NCI-H2227 treated with DMSO at 0.1 percent for 48 hours (cell line): ENCODE data around the gene VARS2.

Experiments used
- DNase-seq: peaks from one replicate; lab custom pipeline; 2025; lab: John Stamatoyannopoulos, UW

VARS2 gene

DNA sequence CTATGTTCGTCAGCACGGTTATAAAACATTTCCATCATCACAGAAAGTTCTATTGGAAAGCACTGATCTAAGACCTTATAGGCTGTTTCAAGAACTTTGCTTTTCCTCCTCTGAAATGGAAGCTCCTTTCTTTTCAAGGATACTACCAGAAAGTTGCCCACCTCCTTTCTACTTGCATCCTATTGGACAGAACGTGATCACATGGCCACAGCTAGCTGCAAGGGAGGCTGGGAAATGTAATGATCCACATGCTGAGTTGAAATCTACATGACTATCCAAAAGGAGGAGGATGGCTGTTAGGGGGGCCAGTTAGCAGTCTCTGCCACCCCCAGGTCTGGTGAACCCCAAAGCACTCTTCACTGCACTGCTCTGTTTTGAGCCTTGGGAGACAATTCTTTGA lies 14.6 kb downstream of the VARS2 start:
- DNase-seq = no peak

DNA sequence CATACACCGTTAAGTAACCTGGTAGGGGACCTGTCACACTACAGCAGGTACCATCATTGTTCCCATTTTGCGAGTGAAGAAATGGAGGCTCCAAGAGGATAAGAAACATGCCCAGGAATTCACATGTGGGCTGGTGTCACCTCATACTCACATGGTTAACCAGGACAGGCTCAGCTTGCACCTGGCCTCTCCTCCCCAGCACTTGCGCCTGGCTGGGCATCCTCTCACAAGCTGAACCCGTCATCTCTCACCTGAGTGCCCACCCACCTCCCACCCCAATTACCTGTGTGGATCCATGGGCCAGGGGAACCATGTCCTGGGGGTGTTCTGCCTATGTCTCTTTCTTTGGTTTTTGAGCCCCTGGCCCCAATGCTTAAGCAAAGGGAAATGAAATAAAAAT lies 16.5 kb downstream of the VARS2 start:
- no peak for DNase-seq

DNA sequence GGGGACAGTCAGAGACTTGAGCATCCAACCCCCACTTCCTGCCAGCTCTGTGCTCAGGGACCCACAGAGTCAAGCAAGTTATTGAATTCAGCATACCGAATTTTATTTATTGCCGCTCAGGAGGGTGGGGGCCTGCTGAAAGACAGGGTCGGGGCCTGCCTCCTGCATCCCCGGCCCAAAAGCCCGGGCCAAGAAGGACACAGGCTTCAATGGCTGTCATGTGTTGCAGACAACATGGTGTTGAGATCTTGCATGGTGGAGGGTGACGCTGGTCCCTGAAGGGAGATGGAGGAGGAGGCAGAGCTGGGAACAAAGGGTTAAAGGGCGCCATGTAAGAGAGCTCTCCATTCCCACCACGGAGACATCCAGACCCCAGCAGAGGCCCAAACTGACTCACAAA lies 17.2 kb downstream of the VARS2 start:
- DNase-seq = no peak

DNA sequence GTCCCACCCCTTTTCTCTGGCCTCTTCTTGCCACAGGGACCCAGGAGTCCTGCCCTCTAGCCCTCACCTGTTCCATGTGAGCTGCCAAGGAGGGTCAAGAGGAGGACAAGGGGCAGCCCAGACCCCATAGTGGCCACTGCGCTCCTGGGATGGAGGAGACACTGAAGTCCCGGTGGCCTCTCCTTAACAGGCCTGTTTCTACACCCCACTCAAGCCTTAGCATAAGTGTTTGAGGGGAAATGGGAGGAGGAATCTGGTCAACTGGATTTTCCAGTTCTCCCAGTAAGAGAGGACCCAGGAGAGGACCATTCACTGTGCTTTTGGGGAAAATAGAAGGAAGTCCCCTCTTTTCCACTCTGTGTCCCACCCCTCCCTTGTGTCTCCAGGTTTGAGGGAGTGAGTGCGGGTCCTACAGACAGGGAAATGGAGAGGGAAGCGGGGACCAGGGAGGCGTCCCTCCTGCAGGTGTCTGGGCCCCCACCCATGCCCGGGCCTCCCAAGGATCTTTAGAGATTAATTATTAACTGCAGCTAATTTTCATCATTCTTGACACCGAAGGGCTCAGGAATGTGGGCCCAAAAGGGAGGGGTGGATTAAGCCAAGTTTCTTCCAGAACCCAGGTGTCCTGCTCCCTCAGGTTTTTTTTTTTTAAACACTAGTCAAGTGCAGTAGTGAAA lies 18.1 kb downstream of the VARS2 start, which contains the start of gene SFTA2:
TSS of gene SFTA2 (minus strand) at position 202 of the 677 bp plus-strand sequence. CDS start at position 128, 74 bp downstream.
- DNase-seq = no peak

DNA sequence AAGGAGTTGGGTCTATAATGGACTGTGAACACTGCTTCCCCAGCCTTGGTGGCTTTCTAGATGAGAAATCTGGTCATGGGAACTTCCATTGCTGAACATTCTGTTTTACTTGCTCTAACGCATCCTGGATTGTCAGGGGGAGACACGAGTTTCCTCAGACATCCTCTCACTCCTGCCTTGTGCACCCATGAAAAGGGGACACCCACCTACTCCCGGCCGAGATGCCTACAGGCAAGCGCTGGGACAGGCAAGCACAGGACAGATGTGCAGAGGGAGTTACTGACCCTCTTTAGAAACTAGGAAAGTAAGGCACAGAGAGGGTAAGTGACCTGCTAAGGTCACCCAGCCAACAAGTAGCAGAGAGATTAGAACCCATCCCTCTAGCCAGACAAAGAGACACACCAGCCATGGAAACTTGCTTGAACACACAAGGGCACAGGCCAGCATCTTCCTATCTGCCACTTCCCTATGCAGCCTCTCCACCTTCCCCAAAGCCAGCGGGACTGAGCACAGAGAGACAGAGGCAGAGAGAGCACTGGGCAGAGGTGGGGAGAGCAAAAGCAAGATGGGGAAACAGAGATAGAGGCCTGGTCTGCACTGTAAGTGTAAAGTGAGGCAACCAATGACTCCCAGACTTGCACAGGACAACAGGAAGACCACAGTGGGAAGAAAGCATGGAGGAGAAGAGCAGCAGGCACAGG lies 18.8 kb downstream of the VARS2 start:
- no peak for DNase-seq

DNA sequence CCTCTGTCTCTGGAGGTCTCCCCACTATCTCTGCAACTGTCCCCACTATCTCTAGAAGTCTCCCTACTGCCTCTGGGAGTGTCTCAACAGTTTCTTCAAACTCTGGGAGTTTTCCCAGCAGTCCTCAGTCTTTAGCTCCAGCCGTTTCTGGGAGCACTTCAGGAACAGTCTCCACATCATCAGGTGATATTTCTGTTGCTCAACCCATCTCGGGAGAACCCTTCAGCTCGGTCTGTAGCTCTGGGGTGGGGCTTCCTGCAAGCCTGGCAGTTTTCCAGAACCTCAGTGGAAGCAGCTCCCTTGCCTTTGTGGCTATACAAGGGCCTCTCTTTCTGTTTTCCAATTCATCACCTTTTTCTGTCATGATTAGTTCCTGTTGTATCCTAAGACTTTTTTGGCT lies 21.0 kb downstream of the VARS2 start:
- DNase-seq = no peak

DNA sequence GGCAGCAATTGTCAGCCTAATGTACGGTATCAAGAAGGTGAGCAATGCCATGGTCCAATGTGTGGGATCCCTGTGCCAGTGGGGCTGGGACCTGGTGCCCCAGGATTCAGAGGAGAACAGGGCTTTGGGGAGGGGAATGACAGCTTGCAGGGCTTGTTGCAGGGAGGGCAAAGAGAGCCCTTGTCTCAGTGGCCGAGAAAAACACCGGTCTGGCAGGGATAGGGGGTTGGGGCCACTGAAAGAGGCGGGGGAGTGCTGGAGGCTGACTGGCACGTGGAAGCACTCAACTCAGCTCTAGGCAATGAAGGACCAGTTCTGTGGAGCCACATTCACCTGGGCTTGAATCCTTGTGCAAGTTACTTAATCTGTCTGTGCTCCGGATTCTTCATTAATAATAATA lies 23.2 kb downstream of the VARS2 start:
- DNase-seq = no peak

DNA sequence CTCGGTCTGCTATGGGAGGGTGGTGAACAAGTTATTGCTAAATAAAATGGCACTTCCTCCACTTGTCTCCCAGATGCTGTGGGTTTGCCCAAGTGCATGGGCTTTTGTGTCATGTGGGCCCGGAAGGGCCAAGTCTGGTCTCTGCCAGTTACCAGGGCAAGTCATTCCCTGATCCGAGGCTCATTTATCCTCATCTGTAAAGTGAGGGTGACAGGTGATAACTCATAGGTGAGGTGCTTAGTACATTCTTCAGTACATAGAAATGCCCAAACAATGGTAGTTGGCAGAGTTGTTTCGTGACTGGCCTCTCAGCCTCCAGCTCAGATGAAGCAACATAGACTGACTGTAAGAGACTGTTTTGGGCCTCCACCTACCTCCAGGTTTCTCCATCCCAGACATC lies 24.7 kb downstream of the VARS2 start:
- DNase-seq = no peak

DNA sequence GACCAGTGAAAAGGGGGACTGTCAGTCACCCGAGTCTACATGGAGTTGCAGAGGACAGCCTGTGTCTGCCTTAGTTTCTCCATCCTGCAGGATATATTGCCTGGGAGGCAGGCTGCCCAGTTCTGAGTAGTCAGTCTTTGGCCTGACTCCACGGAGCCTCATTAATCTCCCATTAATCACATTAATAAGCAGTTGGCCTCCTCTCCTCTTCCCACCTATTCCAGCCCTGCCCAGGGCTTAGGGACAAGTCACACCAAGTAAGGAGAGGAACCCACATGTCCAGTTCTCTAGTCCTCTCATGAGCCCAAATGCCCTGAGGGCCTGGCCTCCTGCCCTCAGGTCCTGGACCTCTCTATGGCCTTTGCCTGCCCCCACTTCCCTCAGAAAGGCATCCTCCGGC lies 25.4 kb downstream of the VARS2 start:
- DNase-seq = no peak

DNA sequence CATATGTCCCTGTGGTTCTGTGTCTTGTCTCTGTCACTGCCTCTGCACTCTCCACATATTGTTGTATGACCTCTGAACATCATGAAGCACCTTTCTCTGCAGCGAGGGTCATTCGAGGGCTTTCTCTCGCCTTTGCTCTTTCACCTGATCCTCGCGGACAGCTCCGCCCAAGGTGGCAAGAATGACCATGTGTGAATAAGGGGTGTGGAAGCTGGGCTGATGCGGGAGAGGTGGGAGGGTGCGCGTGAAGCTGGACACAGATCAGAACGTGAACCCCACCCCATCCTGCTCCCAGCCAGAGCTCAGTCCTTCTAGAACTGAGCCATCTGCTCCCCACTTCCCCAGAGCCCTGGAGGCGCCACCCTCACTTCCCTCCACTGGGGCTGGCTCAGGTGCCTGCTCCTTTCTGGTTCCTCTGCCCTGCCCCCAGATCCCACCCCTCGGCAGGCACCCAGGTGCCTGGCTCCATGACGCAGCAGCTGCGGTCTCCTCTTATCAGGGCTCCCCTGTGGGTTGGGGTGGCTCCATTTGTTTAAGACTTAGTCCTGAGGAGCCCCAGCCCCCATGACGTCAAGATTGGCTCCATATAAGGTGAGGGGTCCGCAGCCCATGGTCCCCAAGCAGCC lies 26.4 kb downstream of the VARS2 start, which contains the start of gene MUCL3:
TSS of gene MUCL3 (plus strand) at position 613 of the 626 bp plus-strand sequence. CDS start 27 bp downstream, outside the sequence.
- no peak for DNase-seq

DNA sequence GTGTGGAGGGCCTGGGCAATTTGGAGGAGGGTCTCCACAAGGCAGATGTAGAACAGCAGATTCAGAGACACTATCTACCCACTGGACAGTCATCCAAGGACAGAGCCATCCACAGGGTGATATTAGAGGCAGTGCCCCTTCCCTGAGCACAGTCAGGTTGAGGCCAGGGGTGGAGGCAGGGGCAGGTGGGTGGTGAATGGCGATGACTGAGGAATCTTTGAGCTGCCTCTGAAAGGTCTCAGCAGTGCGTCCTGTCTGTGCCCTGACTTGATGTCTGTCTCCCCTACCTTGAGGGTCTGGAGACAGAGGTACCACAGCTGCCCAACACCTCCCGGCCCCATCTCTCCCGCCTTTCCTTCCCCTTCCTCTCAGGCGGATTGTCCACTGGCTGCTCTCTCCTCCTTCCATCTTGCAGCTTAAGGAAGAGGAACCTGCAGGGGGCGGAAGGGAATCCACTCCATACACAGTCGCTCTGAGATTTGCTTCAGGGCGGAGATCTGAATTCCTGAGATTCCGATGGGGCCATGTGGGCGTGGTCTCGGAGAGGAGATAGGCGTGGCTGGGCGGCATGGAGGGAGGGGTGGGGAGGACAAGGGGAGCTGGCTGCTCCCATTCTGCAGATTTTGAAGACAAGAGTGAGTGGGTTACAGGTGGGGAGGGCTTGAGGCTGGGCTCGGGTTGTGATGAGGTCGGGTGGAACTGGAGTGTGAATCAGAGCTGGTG lies 28.5 kb downstream of the VARS2 start:
- no peak for DNase-seq

DNA sequence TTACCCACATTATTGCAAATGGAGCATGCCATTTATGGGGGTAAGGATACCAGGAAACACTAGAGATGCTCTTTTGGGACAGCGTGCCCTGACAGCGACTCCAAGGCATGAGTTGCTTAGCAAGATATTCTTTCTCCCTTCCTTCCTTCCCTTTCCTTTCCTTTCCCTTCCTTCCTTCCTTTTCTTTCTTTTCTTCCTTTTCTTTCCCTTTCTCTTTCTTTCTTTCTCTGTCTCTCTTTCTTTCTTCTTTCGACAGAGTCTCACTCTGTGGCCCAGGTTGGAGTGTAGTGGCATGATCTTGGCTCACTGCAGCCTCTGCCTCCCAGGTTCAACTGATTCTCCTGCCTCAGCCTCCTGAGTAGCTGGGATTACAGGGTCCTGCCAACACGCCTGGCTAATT lies 30.0 kb downstream of the VARS2 start:
- DNase-seq = no peak

DNA sequence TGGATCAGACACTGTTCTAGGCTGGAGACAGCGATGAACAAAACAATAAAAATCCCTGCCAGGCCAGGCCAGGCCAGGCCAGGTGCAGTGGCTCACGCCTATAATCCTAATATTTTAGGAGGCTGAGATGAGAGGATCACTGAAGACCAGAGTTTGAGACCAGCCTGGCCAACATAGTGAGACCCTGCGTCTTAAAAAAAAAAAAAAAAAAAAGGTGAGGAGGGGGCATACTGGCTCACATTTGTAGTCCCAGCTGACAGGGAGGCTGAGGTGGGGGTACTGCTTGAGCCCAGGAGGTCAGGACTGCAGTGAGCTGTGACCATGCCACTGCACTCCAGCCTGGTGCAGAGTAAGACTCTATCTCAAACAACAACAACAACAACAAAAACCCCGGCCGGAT lies 31.2 kb downstream of the VARS2 start:
- no peak for DNase-seq

DNA sequence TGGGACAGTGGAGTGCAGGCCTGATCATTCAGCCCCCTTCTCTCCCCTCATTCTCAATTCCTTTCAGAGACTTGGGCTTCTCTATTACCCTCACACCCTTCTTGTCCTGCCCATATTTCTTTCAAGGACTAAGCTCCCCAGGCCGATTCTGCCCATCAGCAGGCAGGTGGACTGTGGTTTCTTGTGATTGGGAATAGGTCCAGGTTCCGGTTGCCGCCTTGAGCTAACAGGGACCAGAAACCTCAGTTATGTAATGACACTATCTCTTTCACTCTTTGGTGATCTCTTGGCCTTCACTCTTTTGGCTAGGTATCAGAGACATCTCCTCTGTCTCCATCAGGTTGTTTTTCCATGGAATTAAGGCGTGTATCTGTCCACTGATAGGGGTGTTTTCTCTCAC lies 33.2 kb downstream of the VARS2 start:
- no peak for DNase-seq

DNA sequence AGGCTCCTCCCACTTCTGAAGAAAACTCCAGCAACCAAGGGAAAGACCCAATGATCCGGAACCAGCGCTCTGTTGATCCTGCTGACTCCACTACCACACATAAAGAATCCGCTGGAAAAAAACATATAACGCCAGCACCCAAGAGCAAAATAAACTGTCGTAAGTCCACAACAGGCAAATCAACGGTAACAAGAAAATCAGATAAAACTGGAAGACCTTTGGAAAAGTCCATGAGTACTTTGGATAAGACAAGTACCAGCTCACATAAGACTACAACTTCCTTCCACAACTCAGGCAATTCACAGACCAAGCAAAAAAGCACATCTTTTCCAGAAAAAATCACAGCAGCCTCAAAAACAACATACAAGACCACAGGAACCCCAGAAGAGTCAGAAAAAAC lies 34.8 kb downstream of the VARS2 start:
- no peak for DNase-seq

DNA sequence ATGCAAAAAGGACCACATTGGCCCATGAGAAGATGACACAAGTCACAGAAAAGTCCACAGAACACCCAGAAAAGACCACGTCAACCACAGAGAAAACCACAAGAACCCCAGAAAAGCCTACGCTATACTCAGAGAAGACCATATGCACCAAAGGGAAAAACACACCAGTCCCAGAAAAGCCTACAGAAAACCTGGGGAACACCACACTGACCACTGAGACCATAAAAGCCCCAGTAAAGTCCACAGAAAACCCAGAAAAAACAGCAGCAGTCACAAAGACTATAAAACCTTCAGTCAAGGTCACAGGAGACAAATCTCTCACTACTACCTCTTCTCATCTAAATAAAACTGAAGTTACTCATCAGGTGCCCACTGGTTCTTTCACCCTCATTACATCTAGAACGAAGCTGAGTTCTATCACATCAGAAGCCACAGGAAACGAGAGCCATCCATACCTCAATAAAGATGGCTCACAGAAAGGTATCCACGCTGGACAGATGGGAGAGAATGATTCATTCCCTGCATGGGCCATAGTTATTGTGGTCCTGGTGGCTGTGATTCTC lies 38.0 kb downstream of the VARS2 start:
- no peak for DNase-seq

DNA sequence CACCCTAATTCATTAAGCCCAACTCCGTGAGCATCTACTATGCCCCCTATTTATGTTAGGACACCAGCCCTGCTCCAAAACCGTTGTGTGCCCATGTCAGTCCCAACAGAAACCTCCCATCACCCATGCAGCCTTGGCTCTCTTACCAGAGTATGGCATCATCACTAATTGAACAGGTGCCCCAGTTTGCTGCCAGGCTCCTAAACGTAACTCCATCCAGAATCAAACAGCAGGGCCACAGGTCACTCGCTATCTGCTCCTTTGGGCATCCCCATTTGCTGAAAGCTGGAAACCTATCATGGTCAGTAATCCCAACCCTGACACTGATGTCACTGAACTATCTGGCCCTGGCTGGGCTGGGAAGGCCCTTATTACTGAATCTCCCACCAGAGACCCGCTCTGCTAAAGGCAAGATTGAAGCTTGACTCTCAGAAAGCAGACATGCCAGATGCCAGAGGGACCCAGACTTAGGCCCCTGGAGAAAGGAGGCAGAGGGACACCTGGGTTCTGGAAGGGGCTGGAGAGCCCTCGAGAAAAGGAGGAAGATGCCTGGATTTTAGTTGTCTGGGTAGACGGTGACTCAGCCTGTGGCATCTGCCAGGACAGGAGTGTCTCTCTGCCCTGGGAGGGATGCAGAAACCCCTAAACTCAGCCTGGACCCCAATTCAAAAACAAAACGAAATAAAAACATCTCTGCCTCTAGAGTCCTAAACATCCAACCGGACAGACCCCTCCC lies 40.8 kb downstream of the VARS2 start:
- DNase-seq = no peak

DNA sequence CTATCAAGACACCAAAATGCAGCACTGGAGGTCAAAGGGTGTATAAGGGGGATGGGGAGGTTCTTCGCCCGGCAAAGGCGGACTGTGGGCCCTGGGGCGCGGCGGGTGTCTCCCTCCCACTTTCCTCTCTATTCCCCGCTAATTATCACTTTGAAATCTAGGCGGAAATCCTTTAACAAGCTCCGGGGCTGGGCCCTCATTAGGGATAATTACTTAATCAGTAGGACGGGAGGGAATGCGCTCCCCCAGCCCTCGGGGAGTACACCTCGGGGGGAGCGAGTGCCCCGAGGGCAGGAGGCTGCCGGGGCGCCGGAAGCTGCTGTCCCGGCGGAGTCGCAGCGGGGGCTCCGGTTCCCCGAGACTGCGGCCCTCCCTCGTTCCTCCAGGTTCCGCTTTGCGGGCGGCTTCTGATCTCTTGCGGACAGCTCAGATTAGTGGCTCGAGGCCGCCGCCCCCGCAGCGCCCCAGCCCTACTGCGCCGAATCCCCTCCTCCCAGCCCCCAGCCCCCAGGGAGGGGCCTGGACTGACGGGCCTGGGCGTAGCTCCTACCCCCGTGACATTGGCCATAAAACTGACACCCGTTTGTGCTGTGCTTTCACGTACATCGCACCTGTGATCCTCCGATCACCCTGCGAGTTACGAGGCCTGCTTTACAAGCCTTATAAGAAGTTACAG lies 41.5 kb downstream of the VARS2 start:
- DNase-seq = peak; percentile 11

DNA sequence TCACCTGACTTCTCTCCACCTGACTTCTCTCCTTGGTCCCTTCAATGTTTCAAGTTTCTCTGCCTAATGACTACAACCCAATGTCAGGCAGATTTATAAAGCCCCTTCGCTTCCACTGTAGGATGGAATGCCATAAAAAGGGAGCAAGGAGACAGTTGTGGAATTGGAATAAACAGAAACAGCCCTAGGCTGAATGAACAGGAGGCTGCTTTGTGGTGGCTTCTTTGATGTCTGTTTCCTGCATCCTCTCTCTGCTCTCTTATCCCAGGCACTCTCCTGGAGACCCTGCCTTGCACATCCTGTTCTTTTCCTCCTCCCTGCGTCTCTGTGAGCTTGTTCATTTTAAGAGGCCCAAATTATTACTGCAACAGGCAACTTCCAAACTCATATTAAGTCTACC lies 43.7 kb downstream of the VARS2 start:
- no peak for DNase-seq

DNA sequence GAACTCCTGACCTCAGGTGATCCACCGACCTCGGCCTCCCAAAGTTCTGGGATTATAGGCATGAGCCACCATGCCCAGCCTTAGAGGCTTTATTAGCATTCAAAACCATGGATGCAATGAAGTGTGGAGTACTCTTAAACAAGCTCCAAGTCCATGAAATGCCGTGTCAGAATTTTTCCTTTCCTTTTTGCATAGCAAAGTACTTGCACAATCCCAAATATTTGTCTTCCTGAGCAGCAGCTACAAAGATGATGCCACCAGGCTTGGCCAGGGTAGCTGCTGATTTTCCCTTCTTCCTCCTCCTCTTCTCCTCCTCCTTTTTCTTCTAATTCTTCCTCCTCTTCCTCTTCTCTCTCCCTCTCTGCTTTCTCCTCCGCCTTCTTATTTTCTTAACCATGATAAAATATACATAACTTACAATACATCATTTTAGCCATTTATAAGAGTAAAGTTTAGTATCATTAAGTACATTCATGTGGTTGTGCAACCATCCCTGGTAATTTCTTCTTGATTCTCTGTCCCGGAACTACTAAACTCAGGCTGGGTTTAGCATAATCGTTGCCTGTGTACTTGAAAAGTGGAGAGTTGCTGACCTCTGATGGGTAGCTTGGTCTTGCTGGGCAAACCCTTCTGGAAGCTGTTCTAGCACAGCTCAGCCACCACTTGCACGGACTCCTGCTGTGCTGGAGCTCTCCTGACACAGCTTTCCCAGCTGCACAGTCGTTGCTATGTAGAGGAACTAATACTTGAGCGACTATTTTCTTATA lies 47.1 kb downstream of the VARS2 start:
- peak; percentile 14 for DNase-seq
